Neuronal stem cell (in vitro differentiated cells): ENCODE measurements around the gene AKR1C4. TPM values are rescaled to one million over a fixed set of nuclear protein-coding genes. Genes with fewer than 3 reads are reported as not detected.

Source experiments
- DNase-seq: peaks from one replicate; pipeline ENCODE4 v3.0.0-alpha.2; 2013; ENCODE audit warnings: low spot score
- H2AFZ ChIP-seq: one replicate; pipeline ENCODE4 v1.6.1; 2013; ENCODE audit warnings: mild to moderate bottlenecking, low read length, inconsistent platforms
- H2AK5ac ChIP-seq: 2 replicates; pipeline ENCODE4 v1.6.1; 2013; ENCODE audit warnings: low read depth, mild to moderate bottlenecking, inconsistent platforms, low read length, moderate library complexity, mixed read lengths
- H2BK120ac ChIP-seq: 2 replicates; pipeline ENCODE4 v1.6.1; 2013; ENCODE audit warnings: low read depth, mild to moderate bottlenecking, inconsistent platforms, low read length, moderate library complexity, mixed read lengths
- H2BK12ac ChIP-seq: one replicate; pipeline ENCODE4 v1.6.1; 2013; ENCODE audit warnings: low read length, inconsistent platforms
- H2BK15ac ChIP-seq: 2 replicates; pipeline ENCODE4 v1.6.1; 2013; ENCODE audit warnings: mild to moderate bottlenecking, low read length, inconsistent platforms, mixed read lengths
- H2BK5ac ChIP-seq: one replicate; pipeline ENCODE4 v1.6.1; 2013; ENCODE audit warnings: inconsistent platforms, mild to moderate bottlenecking, low read length, moderate library complexity
- H3K14ac ChIP-seq: one replicate; pipeline ENCODE4 v1.6.1; 2013; ENCODE audit warnings: low read length, inconsistent platforms
- H3K18ac ChIP-seq: 2 replicates; pipeline ENCODE4 v1.6.1; 2013; ENCODE audit warnings: low read length, inconsistent platforms
- H3K23ac ChIP-seq: 2 replicates; pipeline ENCODE4 v1.6.1; 2013; ENCODE audit warnings: low read depth, mild to moderate bottlenecking, mixed read lengths, low read length, inconsistent platforms; ENCODE audit not compliant: poor library complexity
- H3K27ac ChIP-seq: replicated peaks from 3 replicates; pipeline ENCODE4 v1.5.1; 2013; ENCODE audit warnings: low read length, inconsistent platforms
- H3K27me3 ChIP-seq, 3 experiments: 2 replicates each; pipeline ENCODE4 v1.6.1; 2013; ENCODE audit warnings: low read length in 3 of 3, mild to moderate bottlenecking in 2 of 3, inconsistent platforms in 1 of 3, low read depth in 1 of 3, mixed read lengths in 1 of 3, moderate library complexity in 1 of 3; ENCODE audit not compliant: control insufficient read depth in 3 of 3, insufficient read depth in 3 of 3
- H3K36me3 ChIP-seq, 2 donors: replicated peaks in 1 of 2; 2 replicates each; pipeline ENCODE4 v1.6.1; 2013; ENCODE audit warnings: low read length in 2 of 2; ENCODE audit not compliant: control insufficient read depth in 2 of 2, insufficient read depth in 2 of 2
- H3K4ac ChIP-seq: 2 replicates; pipeline ENCODE4 v1.6.1; 2013; ENCODE audit warnings: inconsistent platforms, mild to moderate bottlenecking, low read length, moderate library complexity
- H3K4me1 ChIP-seq, 2 donors: 1 replicate in 1 of 2; 2 replicates in 1 of 2; pipeline ENCODE4 v1.6.1; 2013; ENCODE audit warnings: low read length in 2 of 2, low read depth in 1 of 2; ENCODE audit not compliant: control insufficient read depth in 2 of 2, insufficient read depth in 1 of 2
- H3K4me2 ChIP-seq: one replicate; pipeline ENCODE4 v1.6.1; 2013; ENCODE audit warnings: mild to moderate bottlenecking, low read length, inconsistent platforms; ENCODE audit not compliant: insufficient read depth, poor library complexity, severe bottlenecking
- H3K4me3 ChIP-seq, 2 donors: 2 replicates each; pipeline ENCODE4 v1.5.1; 2013; ENCODE audit warnings: low read length in 2 of 2, mild to moderate bottlenecking in 2 of 2, inconsistent platforms in 1 of 2, moderate library complexity in 1 of 2
- H3K79me1 ChIP-seq: one replicate; pipeline ENCODE4 v1.6.1; 2013; ENCODE audit warnings: low read depth, mild to moderate bottlenecking, inconsistent platforms, low read length, moderate library complexity
- H3K9ac ChIP-seq: one replicate; pipeline ENCODE4 v1.6.1; 2013; ENCODE audit warnings: mild to moderate bottlenecking, low read depth, low read length, inconsistent platforms; ENCODE audit not compliant: poor library complexity
- H3K9me3 ChIP-seq, 2 donors: replicated peaks in 1 of 2; 2 replicates each; pipeline versions ENCODE3 to v1.6.1; 2013; ENCODE audit warnings: low read length in 2 of 2, mild to moderate bottlenecking in 2 of 2, inconsistent platforms in 1 of 2, low read depth in 1 of 2, mixed read lengths in 1 of 2, moderate library complexity in 1 of 2; ENCODE audit not compliant: control insufficient read depth in 2 of 2, insufficient read depth in 1 of 2
- H4K8ac ChIP-seq: one replicate; pipeline ENCODE4 v1.6.1; 2013; ENCODE audit warnings: low read depth, mild to moderate bottlenecking, inconsistent platforms, low read length, moderate library complexity
- H4K91ac ChIP-seq: one replicate; pipeline ENCODE4 v1.6.1; 2013; ENCODE audit warnings: low read length, low read depth, mild to moderate bottlenecking, inconsistent platforms; ENCODE audit not compliant: poor library complexity
- WGBS, 2 donors: extraction: QIAGEN DNeasy Blood & Tissue Kit; methylation state at CpG; one replicate each; pipeline ENCODE4 v1.1.7; 2013; ENCODE audit warnings: missing lambda C conversion rate in 2 of 2, mixed read lengths in 1 of 2; ENCODE audit not compliant: insufficient read length in 2 of 2, insufficient replicate concordance in 1 of 2; ENCODE audit errors: extremely low coverage in 2 of 2; 5-methylcytosine and 5-hydroxymethylcytosine counted together
- polyA plus RNA-seq, 2 experiments: library from polyadenylated mRNA; stranded (reverse); fragments of 200-250 nt; gene quantifications; one replicate each; pipeline ENCODE4 v1.2.3, GENCODE V29; 2013

AKR1C4 gene
- polyA plus RNA-seq (2013, experiment 1 of 2): not detected
- not detected for polyA plus RNA-seq (2013, experiment 2 of 2)

GRCh38 chr10:5196702-5197113, at the start of gene AKR1C4:
AKR1C4 (plus strand) TSS chr10:5196837; CDS start chr10:5196868, 31 bp downstream.
- no peak within 1 kb of the TSS for H3K4ac ChIP-seq
- no peak within 1 kb of the TSS for H2BK12ac ChIP-seq
- no peaks in the 10 kb centered on the region for H3K36me3 ChIP-seq
- H3K9me3 ChIP-seq: no peaks in the 10 kb centered on the region
- DNase-seq: no peak
- H4K91ac ChIP-seq: no peak within 1 kb of the TSS
- no peak within 1 kb of the TSS for H2BK15ac ChIP-seq
- H3K14ac ChIP-seq: no peak within 1 kb of the TSS
- no peak within 1 kb of the TSS for H3K4me2 ChIP-seq
- H2BK120ac ChIP-seq: no peak within 1 kb of the TSS
- H3K23ac ChIP-seq: no peak within 1 kb of the TSS
- no peaks in the 10 kb centered on the region for H3K27me3 ChIP-seq
- H3K9ac ChIP-seq: no peak within 1 kb of the TSS
- H3K27ac ChIP-seq: no peak within 1 kb of the TSS
- H3K18ac ChIP-seq: no peak within 1 kb of the TSS
- no peak within 1 kb of the TSS for H2BK5ac ChIP-seq
- H4K8ac ChIP-seq: no peak within 1 kb of the TSS
- no peak within 1 kb of the TSS for H2AFZ ChIP-seq
- no peaks in the 10 kb centered on the region for H3K4me1 ChIP-seq
- no peak within 1 kb of the TSS for H3K4me3 ChIP-seq
- H2AK5ac ChIP-seq: no peak within 1 kb of the TSS
- H3K79me1 ChIP-seq: no peaks in the 10 kb centered on the region
- WGBS, 2 donors: no CpG with 5 or more reads among the region's 4 CpGs

DNA sequence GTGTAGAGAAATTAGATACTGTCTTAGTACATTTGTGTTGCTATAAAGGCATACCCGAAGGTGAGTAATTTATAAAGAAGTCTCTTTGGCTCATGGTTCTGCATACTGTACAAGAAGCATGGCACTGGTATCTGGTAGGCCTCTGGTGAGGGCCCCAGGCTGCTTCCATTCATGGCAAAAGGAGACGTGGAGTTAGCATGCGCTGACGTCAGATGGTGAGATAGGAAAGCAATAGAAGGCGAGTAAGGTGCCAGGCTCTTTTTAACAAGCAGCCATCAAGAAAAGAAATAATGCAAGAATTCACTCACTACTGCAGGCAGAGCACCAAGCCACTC, 49.8 kb upstream of the AKR1C4 start:
- Histone ChIP-seq H3K4ac (no peak overlapping the region), H3K18ac (no peak overlapping the region), H2BK120ac (no peak overlapping the region), H3K14ac (no peak overlapping the region), H2AK5ac (no peak overlapping the region), H3K4me2 (no peak overlapping the region), H3K27me3 (no peaks in the 10 kb centered on the region), H3K9me3 (no peaks in the 10 kb centered on the region), H3K4me1 (no peaks in the 10 kb centered on the region), H4K8ac (no peak overlapping the region), H2BK12ac (no peak overlapping the region), H3K79me1 (no peaks in the 10 kb centered on the region), H3K23ac (no peak overlapping the region), H2BK15ac (no peak overlapping the region), H3K27ac (no peak overlapping the region), H3K36me3 (no peaks in the 10 kb centered on the region), H3K4me3 (no peak overlapping the region), H3K9ac (no peak overlapping the region), H2AFZ (no peak overlapping the region), H2BK5ac (no peak overlapping the region), H4K91ac (no peak overlapping the region)
- DNase-seq: no peak
- no CpG with 5 or more reads among the region's 5 CpGs for WGBS, 2 donors

GRCh38 chr10:5147255-5147980, 49.2 kb upstream of the AKR1C4 start:
- H2AFZ ChIP-seq: no peak overlapping the region
- H3K14ac ChIP-seq: no peak overlapping the region
- WGBS, 2 donors: no CpG with 5 or more reads among the region's 5 CpGs
- H3K4me2 ChIP-seq: no peak overlapping the region
- no peaks in the 10 kb centered on the region for H3K4me1 ChIP-seq
- H2BK12ac ChIP-seq: no peak overlapping the region
- no peak overlapping the region for H3K27ac ChIP-seq
- DNase-seq: no peak
- H3K27me3 ChIP-seq: no peaks in the 10 kb centered on the region
- no peak overlapping the region for H2BK120ac ChIP-seq
- H3K79me1 ChIP-seq: no peaks in the 10 kb centered on the region
- no peak overlapping the region for H4K91ac ChIP-seq
- no peak overlapping the region for H4K8ac ChIP-seq
- H3K4ac ChIP-seq: no peak overlapping the region
- no peak overlapping the region for H2BK15ac ChIP-seq
- no peaks in the 10 kb centered on the region for H3K9me3 ChIP-seq
- no peak overlapping the region for H3K23ac ChIP-seq
- no peak overlapping the region for H3K9ac ChIP-seq
- no peak overlapping the region for H2BK5ac ChIP-seq
- H3K18ac ChIP-seq: no peak overlapping the region
- H2AK5ac ChIP-seq: no peak overlapping the region
- H3K36me3 ChIP-seq: no peaks in the 10 kb centered on the region
- H3K4me3 ChIP-seq: no peak overlapping the region

DNA sequence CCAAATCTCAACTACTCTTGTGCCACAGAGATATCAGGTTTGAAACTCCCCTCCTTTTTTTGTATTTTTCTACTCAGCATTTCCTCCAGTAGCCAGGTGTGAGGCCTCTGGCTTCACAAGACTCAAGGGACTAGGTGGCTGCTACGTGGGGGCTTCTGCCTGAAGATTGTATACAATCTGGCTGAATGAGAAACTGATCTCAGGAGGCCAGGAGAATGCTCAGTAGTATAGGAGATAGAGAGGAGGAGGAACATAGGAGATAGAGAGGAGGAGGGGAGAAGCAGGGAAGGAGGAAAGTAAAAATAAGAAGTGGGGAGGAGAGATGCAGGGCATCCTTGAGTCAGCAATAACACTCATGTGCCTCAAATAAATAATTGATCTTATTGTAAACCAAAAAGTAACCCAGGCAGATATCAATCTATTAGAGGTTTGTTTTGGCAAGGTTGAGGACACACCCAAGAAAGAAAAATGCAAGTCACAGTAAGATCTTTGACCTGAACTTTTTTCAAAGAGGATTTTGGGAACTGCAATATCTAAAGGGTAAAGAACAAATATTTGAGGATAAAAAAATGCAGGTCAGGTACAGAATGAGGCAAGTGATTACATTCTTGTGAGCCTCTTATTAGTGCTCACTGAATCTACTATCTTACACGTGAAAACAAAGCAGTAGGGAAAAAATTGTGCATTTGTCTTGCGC, 48.5 kb upstream of the AKR1C4 start:
- Histone ChIP-seq H3K27ac (no peak overlapping the region), H3K4me2 (no peak overlapping the region), H3K18ac (no peak overlapping the region), H3K9ac (no peak overlapping the region), H2BK12ac (no peak overlapping the region), H3K9me3 (no peaks in the 10 kb centered on the region), H2BK15ac (no peak overlapping the region), H3K14ac (no peak overlapping the region), H3K23ac (no peak overlapping the region), H2BK5ac (no peak overlapping the region), H3K27me3 (no peaks in the 10 kb centered on the region), H3K4me3 (no peak overlapping the region), H2AK5ac (no peak overlapping the region), H2BK120ac (no peak overlapping the region), H4K8ac (no peak overlapping the region), H3K79me1 (no peaks in the 10 kb centered on the region), H4K91ac (no peak overlapping the region), H3K36me3 (no peaks in the 10 kb centered on the region), H3K4ac (no peak overlapping the region), H2AFZ (no peak overlapping the region), H3K4me1 (no peaks in the 10 kb centered on the region)
- no peak for DNase-seq
- no CpG with 5 or more reads among the region's 3 CpGs for WGBS, 2 donors
